ENCODE data around the gene TMEM208. TPM values are rescaled to one million over a fixed set of nuclear protein-coding genes. Genes with fewer than 3 reads are reported as not detected.

TMEM208 gene
- total and polyA plus RNA-seq, 2 of the 13 experiments (the other 11 are each of a cell fraction or from before 2014, with no cell fraction given), result 58.8 to 72.9 TPM

DNA sequence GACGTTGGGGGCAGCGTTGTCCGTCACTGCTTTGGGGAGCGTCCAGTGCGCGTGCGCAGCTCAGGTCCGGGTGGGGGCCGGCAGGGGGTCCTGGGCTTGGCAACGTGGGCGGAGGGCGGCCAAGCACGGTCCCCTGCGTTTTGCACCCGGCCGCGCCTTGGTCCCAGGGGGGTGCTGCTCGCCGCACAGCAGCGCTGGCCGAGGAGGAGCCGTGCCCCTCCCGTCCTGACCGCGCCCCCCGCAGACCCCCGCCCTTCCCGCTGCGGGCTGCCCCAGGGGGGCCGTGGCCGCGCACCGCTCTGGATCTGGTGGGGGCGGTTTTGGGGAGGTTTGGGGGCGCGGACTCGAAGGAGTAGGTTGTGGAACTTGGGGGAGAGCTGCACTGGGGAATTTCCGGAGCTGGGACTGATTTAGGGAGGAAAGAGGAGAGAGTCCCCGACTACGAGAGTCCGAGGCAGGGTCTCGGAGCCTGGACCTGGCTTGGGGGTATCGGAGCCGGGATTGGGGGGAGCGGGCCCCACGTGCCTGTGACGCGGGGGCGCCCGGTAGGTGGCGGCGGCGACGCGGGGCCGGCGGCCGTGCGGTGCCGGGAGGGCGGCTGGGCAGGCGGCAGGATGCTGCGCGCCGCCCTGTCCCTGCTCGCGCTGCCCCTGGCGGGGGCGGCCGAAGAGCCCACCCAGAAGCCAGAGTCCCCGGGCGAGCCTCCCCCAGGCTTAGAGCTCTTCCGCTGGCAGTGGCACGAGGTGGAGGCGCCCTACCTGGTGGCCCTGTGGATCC is 21.7 kb downstream of the TMEM208 start, which contains the start of gene SLC9A5 (continued):
- no peak for TF ChIP-seq ZNF782 (CRISPR knock-in tag; IDR thresholded peaks at IDR 0.05; ENCODE audit: borderline replicate concordance)
- no peak for TF ChIP-seq MAFF (IDR thresholded peaks at IDR 0.05; ENCODE audit: low read depth, low read length)
- no peak for TF ChIP-seq MAZ (IDR thresholded peaks at IDR 0.05; ENCODE audit: borderline replicate concordance, low read depth, low read length)
- TF ChIP-seq MAZ (CRISPR knock-in tag; IDR thresholded peaks at IDR 0.05; ENCODE audit: low read depth), result no peak
- no peak for TF ChIP-seq MLLT10 (CRISPR knock-in tag; IDR thresholded peaks at IDR 0.05)
- no peak for TF ChIP-seq HMG20A (CRISPR knock-in tag; IDR thresholded peaks at IDR 0.05; ENCODE audit: borderline replicate concordance)
- no peak for TF ChIP-seq SIN3A (IDR thresholded peaks at IDR 0.05; ENCODE audit: borderline replicate concordance, low read depth, low read length)
- no peak for TF ChIP-seq HOXA7 (CRISPR knock-in tag; IDR thresholded peaks at IDR 0.05)
- TF ChIP-seq, protein P1, sequence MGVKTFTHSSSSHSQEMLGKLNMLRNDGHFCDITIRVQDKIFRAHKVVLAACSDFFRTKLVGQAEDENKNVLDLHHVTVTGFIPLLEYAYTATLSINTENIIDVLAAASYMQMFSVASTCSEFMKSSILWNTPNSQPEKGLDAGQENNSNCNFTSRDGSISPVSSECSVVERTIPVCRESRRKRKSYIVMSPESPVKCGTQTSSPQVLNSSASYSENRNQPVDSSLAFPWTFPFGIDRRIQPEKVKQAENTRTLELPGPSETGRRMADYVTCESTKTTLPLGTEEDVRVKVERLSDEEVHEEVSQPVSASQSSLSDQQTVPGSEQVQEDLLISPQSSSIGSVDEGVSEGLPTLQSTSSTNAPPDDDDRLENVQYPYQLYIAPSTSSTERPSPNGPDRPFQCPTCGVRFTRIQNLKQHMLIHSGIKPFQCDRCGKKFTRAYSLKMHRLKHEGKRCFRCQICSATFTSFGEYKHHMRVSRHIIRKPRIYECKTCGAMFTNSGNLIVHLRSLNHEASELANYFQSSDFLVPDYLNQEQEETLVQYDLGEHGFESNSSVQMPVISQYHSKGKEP (CRISPR knock-in tag; IDR thresholded peaks at IDR 0.05), result no peak
- TF ChIP-seq ARNT2 (CRISPR knock-in tag; IDR thresholded peaks at IDR 0.05; ENCODE audit: low read depth), result peak; percentile 46; the same call in 1 of the 2 replicates
- no peak for TF ChIP-seq ZNF460 (CRISPR knock-in tag; IDR thresholded peaks at IDR 0.05; ENCODE audit: borderline replicate concordance)
- TF ChIP-seq CBX2 (IDR thresholded peaks at IDR 0.05; ENCODE audit: low read depth, low read length), result no peak
- 0 out of 2 replicates have a peak, but pooled peaks have one; percentile 21 for TF ChIP-seq CBX2 (CRISPR knock-in tag; IDR thresholded peaks at IDR 0.05; ENCODE audit: low read depth)
- TF ChIP-seq, protein P2, sequence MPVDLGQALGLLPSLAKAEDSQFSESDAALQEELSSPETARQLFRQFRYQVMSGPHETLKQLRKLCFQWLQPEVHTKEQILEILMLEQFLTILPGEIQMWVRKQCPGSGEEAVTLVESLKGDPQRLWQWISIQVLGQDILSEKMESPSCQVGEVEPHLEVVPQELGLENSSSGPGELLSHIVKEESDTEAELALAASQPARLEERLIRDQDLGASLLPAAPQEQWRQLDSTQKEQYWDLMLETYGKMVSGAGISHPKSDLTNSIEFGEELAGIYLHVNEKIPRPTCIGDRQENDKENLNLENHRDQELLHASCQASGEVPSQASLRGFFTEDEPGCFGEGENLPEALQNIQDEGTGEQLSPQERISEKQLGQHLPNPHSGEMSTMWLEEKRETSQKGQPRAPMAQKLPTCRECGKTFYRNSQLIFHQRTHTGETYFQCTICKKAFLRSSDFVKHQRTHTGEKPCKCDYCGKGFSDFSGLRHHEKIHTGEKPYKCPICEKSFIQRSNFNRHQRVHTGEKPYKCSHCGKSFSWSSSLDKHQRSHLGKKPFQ (CRISPR knock-in tag; IDR thresholded peaks at IDR 0.05; ENCODE audit: insufficient replicate concordance), result no peak
- no peak for TF ChIP-seq ZNF616 (CRISPR knock-in tag; IDR thresholded peaks at IDR 0.05; ENCODE audit: low read depth)
- TF ChIP-seq TBP (CRISPR knock-in tag; IDR thresholded peaks at IDR 0.05), result no peak
- no peak for TF ChIP-seq FOXJ3 (CRISPR knock-in tag; IDR thresholded peaks at IDR 0.05; ENCODE audit: borderline replicate concordance)
- TF ChIP-seq RBAK (CRISPR knock-in tag; IDR thresholded peaks at IDR 0.05), result no peak
- TF ChIP-seq KLF13 (CRISPR knock-in tag; IDR thresholded peaks at IDR 0.05), result 0 out of 2 replicates have a peak, but pooled peaks have one; percentile 24
- no peak for TF ChIP-seq BORCS8-MEF2B (CRISPR knock-in tag; IDR thresholded peaks at IDR 0.05)
- TF ChIP-seq, protein P3, sequence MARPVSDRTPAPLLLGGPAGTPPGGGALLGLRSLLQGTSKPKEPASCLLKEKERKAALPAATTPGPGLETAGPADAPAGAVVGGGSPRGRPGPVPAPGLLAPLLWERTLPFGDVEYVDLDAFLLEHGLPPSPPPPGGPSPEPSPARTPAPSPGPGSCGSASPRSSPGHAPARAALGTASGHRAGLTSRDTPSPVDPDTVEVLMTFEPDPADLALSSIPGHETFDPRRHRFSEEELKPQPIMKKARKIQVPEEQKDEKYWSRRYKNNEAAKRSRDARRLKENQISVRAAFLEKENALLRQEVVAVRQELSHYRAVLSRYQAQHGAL (CRISPR knock-in tag; IDR thresholded peaks at IDR 0.05; ENCODE audit: not compliant biosample characterization), result no peak
- TF ChIP-seq ZSCAN9 (CRISPR knock-in tag; IDR thresholded peaks at IDR 0.05; ENCODE audit: borderline replicate concordance), result no peak
- TF ChIP-seq, protein P4, sequence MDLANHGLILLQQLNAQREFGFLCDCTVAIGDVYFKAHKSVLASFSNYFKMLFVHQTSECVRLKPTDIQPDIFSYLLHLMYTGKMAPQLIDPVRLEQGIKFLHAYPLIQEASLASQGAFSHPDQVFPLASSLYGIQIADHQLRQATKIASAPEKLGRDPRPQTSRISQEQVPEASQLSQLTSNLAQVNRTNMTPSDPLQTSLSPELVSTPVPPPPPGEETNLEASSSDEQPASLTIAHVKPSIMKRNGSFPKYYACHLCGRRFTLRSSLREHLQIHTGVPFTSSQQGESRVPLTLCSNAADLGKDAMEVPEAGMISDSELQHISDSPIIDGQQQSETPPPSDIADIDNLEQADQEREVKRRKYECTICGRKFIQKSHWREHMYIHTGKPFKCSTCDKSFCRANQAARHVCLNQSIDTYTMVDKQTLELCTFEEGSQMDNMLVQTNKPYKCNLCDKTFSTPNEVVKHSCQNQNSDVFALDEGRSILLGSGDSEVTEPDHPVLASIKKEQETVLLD (CRISPR knock-in tag; IDR thresholded peaks at IDR 0.05; ENCODE audit: low read depth), result no peak
- TF ChIP-seq ZNF777 (CRISPR knock-in tag; IDR thresholded peaks at IDR 0.05), result no peak
- no peak for TF ChIP-seq U2AF2 (IDR thresholded peaks at IDR 0.05; ENCODE audit: low read depth, low read length)
- TF ChIP-seq RXRA (CRISPR knock-in tag; IDR thresholded peaks at IDR 0.05), result no peak; the same call in 1 of the 2 replicates
- no peak for TF ChIP-seq ZNF720 (CRISPR knock-in tag; IDR thresholded peaks at IDR 0.05)

All from HepG2 (cell line).